ENCODE results near the gene UBE2F.
"Not testable (repeated sequence)": the region's sequence is repeated elsewhere in the genome, so short reads cannot be mapped to it uniquely, and the experiment has no call there.

- TF ChIP-seq, protein P1, sequence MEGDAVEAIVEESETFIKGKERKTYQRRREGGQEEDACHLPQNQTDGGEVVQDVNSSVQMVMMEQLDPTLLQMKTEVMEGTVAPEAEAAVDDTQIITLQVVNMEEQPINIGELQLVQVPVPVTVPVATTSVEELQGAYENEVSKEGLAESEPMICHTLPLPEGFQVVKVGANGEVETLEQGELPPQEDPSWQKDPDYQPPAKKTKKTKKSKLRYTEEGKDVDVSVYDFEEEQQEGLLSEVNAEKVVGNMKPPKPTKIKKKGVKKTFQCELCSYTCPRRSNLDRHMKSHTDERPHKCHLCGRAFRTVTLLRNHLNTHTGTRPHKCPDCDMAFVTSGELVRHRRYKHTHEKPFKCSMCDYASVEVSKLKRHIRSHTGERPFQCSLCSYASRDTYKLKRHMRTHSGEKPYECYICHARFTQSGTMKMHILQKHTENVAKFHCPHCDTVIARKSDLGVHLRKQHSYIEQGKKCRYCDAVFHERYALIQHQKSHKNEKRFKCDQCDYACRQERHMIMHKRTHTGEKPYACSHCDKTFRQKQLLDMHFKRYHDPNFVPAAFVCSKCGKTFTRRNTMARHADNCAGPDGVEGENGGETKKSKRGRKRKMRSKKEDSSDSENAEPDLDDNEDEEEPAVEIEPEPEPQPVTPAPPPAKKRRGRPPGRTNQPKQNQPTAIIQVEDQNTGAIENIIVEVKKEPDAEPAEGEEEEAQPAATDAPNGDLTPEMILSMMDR (conservative IDR thresholded peaks at IDR 0.05; ENCODE audit: low read depth, low read length), result not testable (repeated sequence)
- TF ChIP-seq EZH2 (IDR thresholded peaks at IDR 0.05; ENCODE audit: borderline replicate concordance, low read depth, low read length, poor library complexity, severe bottlenecking), result not testable (repeated sequence)
Observed at GRCh38 chr2:237951354-237951753, 15.5 kb upstream of the UBE2F start.

All from A673 (cell line).